Bronchial epithelial cell (primary cell): Measurements from ENCODE around the gene CREB3. TPM values are rescaled to one million over a fixed set of nuclear protein-coding genes. Genes with fewer than 3 reads are reported as not detected.

Source experiments
- DNase-seq: peaks from one replicate; pipeline ENCODE4 v3.0.0-alpha.2; 2010; ENCODE audit warnings: low read depth
- FAIRE-seq: peaks from 2 replicates; lab custom pipeline; 2011; peaks lifted over from hg19 to GRCh38; lab: Jason Lieb, UNC
- H3K27me3 ChIP-seq: 2 replicates; pipeline ENCODE4 v1.5.1; 2011; ENCODE audit warnings: low read length; ENCODE audit not compliant: control insufficient read depth, insufficient read depth
- H3K36me3 ChIP-seq: 2 replicates; pipeline ENCODE4 v1.5.1; 2011; ENCODE audit warnings: low read length; ENCODE audit not compliant: control insufficient read depth, insufficient read depth
- H3K4me3 ChIP-seq: 2 replicates; pipeline ENCODE4 v1.5.1; 2011; ENCODE audit warnings: mild to moderate bottlenecking, low read depth, low read length, control low read depth
- CTCF ChIP-seq: IDR thresholded peaks from 2 replicates; pipeline ENCODE4 v1.5.1; 2011; ENCODE audit warnings: mild to moderate bottlenecking, moderate library complexity, low read length, control low read depth, inconsistent platforms; ENCODE audit not compliant: insufficient read depth, severe bottlenecking
- total RNA-seq: library from RNA; depleted of rRNA; stranded (reverse); fragments of >200 nt; gene quantifications from 2 replicates; pipeline ENCODE4 v1.2.1, GENCODE V29; 2014

Gene CREB3
- total RNA-seq, 1 donor from 2014 or later: 57.9 TPM

GRCh38 chr9:35711501-35712428 is 20.7 kb upstream of the CREB3 start:
- no peaks in the 10 kb centered on the region for H3K27me3 ChIP-seq
- no peak for TF ChIP-seq CTCF
- DNase-seq (no peak), FAIRE-seq (no peak)
- H3K36me3 ChIP-seq: peaks cover 59% of the 10 kb centered on the region
- H3K4me3 ChIP-seq: no peak overlapping the region

GRCh38 chr9:35712762-35713400 is 19.6 kb upstream of the CREB3 start:
- FAIRE-seq: no peak
- no peak for TF ChIP-seq CTCF
- no peak overlapping the region for H3K4me3 ChIP-seq
- peaks cover 56% of the 10 kb centered on the region for H3K36me3 ChIP-seq
- H3K27me3 ChIP-seq: no peaks in the 10 kb centered on the region
- no peak for DNase-seq

DNA sequence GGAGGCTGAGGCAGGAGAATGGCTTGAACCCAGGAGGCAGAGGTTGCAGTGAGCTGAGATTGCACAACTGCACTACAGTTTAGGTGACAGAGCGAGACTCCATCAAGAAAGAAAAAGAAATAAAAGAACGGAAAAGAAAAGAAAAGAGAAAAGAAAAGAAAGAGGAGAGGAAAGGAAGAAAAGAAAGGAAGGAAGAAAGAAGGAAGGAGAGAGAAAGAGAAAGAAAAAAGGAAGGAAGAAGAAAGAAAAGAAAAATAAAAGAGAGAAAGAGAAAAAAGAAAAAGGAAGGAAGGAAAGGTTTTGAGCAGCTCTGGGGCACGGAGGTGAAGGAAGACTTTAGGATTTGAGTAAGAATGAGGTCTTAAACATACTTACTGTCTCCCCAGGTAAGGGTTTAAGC is 18.9 kb upstream of the CREB3 start:
- FAIRE-seq (no peak), DNase-seq (no peak)
- peaks cover 58% of the 10 kb centered on the region for H3K36me3 ChIP-seq
- no peak for TF ChIP-seq CTCF
- no peak overlapping the region for H3K4me3 ChIP-seq
- H3K27me3 ChIP-seq: no peaks in the 10 kb centered on the region

DNA sequence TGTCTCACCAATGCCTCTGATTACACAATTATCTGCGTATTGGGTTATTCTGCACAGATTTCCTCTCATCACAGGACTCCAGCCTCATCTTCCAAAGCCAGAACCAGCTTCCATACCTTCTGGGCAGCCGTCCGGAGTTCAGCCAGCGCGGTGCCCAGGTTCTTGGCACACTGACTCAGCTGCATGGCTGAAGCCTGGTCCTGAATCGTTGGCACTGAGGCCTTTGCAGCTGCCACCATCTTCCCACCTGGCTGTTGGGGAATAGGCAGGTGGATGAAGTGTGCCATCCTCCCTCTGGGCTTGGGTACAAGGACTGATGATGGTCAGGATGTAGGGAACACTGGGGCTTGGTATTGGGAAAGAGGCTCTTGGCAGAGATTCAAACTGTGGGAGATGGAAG is 18.3 kb upstream of the CREB3 start:
- no peak for FAIRE-seq
- peaks cover 62% of the 10 kb centered on the region for H3K36me3 ChIP-seq
- no peaks in the 10 kb centered on the region for H3K27me3 ChIP-seq
- no peak for TF ChIP-seq CTCF
- H3K4me3 ChIP-seq: no peak overlapping the region
- DNase-seq: no peak

DNA sequence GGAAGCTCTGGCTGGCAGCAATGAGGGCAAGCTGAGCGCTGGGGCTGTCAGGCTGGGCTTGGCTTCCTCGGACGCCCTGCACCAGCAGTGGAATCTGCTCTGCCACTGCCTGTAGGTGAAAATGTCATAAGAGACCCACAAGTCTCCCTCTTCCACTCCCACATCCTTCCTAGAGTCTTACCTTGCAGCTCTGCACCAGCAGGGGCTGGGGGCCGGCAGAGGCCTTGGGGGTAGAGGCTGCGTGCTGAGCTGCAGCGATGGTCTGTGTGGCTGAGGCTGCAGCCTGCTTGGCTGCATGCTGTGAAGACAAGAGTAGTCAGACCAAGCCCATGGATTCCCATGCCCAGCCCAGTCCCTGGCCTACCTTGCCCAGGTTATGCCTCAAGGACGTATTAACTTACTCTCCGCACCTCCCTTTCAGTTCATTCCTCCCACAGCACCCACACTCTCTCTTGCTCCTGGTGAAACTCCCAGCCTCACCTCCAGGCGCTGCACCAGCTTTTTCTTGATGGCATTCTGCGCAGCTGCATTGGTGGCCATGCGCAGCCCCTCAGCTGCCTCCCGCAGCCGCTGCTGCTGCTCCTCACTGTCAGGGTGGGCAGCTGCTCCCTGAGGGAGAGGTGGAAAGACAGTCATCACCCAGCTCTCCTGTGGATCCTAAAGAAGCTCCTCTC is 17.8 kb upstream of the CREB3 start:
- no peak for TF ChIP-seq CTCF
- FAIRE-seq: no peak
- DNase-seq: no peak
- Histone ChIP-seq H3K4me3 (no peak overlapping the region), H3K27me3 (no peaks in the 10 kb centered on the region), H3K36me3 (peaks cover 62% of the 10 kb centered on the region)
